Measurements from ENCODE around the gene ZMYM2.

Gene ZMYM2

DNA sequence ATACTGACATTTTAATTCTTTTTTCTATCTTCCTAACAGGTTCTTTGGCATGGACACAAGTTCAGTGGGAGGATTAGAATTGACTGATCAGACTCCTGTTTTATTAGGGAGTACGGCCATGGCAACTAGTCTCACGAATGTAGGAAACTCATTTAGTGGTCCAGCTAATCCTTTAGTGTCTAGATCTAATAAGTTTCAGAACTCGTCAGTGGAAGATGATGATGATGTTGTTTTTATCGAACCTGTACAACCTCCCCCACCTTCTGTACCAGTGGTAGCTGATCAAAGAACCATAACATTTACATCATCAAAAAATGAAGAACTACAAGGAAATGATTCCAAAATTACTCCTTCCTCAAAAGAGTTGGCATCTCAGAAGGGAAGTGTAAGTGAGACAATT, 34.5 kb downstream of the ZMYM2 start:
- Histone ChIP-seq H2AFZ (ENCODE audit: low read length) (no peak overlapping the region), H3F3A (ENCODE audit: insufficient read depth, low read length) (no peaks in the 10 kb centered on the region), H3K9me3 (ENCODE audit: low read length) (no peaks in the 10 kb centered on the region), H4K20me1 (ENCODE audit: insufficient read depth, low read length) (no peaks in the 10 kb centered on the region), H3K9ac (ENCODE audit: low read length) (no peak overlapping the region), H3K9me2 (ENCODE audit: low read depth, low read length) (no peaks in the 10 kb centered on the region), H3K27me3 (ENCODE audit: insufficient read depth, low read length) (no peaks in the 10 kb centered on the region), H3K79me2 (ENCODE audit: insufficient read depth, low read length) (peaks cover 36% of the 10 kb centered on the region), H3K4me2 (ENCODE audit: low read length) (no peak overlapping the region), H3K4me3 (ENCODE audit: low read depth, low read length, poor library complexity, severe bottlenecking) (no peak overlapping the region), H3K27ac (ENCODE audit: low read depth, low read length, poor library complexity, severe bottlenecking) (no peak overlapping the region), H3K4me1 (ENCODE audit: insufficient read depth, low read length, severe bottlenecking) (no peaks in the 10 kb centered on the region), H3K36me3 (ENCODE audit: insufficient read depth, low read length) (peaks cover 68% of the 10 kb centered on the region)
- no peak for TF ChIP-seq EZH2 (IDR thresholded peaks at IDR 0.05; ENCODE audit: borderline replicate concordance, low read length)
- no peak for TF ChIP-seq CTCF (IDR thresholded peaks at IDR 0.05; ENCODE audit: low read length)

GRCh38 chr13:19998960-19999359, 40.4 kb downstream of the ZMYM2 start:
- H3F3A ChIP-seq (ENCODE audit: insufficient read depth, low read length), result no peaks in the 10 kb centered on the region
- H3K27ac ChIP-seq (ENCODE audit: low read depth, low read length, poor library complexity, severe bottlenecking), result no peak overlapping the region
- H3K4me3 ChIP-seq (ENCODE audit: low read depth, low read length, poor library complexity, severe bottlenecking), result no peak overlapping the region
- H4K20me1 ChIP-seq (ENCODE audit: insufficient read depth, low read length), result no peaks in the 10 kb centered on the region
- H3K9me3 ChIP-seq (ENCODE audit: low read length), result no peaks in the 10 kb centered on the region
- H3K9ac ChIP-seq (ENCODE audit: low read length), result no peak overlapping the region
- H3K9me2 ChIP-seq (ENCODE audit: low read depth, low read length), result no peaks in the 10 kb centered on the region
- no peak overlapping the region for H3K4me2 ChIP-seq (ENCODE audit: low read length)
- no peak overlapping the region for H2AFZ ChIP-seq (ENCODE audit: low read length)
- no peaks in the 10 kb centered on the region for H3K4me1 ChIP-seq (ENCODE audit: insufficient read depth, low read length, severe bottlenecking)
- peaks cover 40% of the 10 kb centered on the region for H3K79me2 ChIP-seq (ENCODE audit: insufficient read depth, low read length)
- no peaks in the 10 kb centered on the region for H3K27me3 ChIP-seq (ENCODE audit: insufficient read depth, low read length)
- TF ChIP-seq CTCF (IDR thresholded peaks at IDR 0.05; ENCODE audit: low read length) (no peak), EZH2 (IDR thresholded peaks at IDR 0.05; ENCODE audit: borderline replicate concordance, low read length) (no peak)
- H3K36me3 ChIP-seq (ENCODE audit: insufficient read depth, low read length), result peaks cover 77% of the 10 kb centered on the region

DNA sequence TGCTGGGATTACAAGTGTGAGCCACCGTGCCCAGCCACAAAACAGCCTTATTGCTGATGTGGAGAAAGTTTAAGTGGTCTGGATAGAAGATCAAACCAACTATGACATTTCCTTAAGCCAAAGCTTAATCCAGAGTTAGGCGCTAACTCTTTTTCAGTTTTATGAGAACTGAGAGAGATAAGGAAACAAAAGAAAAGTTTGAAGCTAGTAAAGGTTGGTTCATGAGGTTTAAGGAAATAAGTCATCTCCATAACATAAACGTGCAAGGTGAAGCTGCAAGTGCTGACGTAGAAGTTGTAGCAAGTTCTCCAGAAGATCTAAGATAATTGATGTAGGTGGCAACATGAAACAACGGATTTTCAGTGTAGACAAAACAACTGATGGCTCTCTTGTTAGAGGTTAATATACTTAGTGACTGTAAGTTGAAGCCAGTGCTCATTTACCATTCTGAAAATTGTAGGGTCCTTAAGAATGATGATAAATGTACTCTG, 41.6 kb downstream of the ZMYM2 start:
- Histone ChIP-seq H3K27me3 (ENCODE audit: insufficient read depth, low read length) (no peaks in the 10 kb centered on the region), H2AFZ (ENCODE audit: low read length) (no peak overlapping the region), H3K36me3 (ENCODE audit: insufficient read depth, low read length) (peaks cover 77% of the 10 kb centered on the region), H3K4me3 (ENCODE audit: low read depth, low read length, poor library complexity, severe bottlenecking) (no peak overlapping the region), H4K20me1 (ENCODE audit: insufficient read depth, low read length) (no peaks in the 10 kb centered on the region), H3F3A (ENCODE audit: insufficient read depth, low read length) (no peaks in the 10 kb centered on the region), H3K4me2 (ENCODE audit: low read length) (no peak overlapping the region), H3K79me2 (ENCODE audit: insufficient read depth, low read length) (peaks cover 40% of the 10 kb centered on the region), H3K4me1 (ENCODE audit: insufficient read depth, low read length, severe bottlenecking) (no peaks in the 10 kb centered on the region), H3K9me2 (ENCODE audit: low read depth, low read length) (no peaks in the 10 kb centered on the region), H3K9me3 (ENCODE audit: low read length) (no peaks in the 10 kb centered on the region), H3K9ac (ENCODE audit: low read length) (no peak overlapping the region), H3K27ac (ENCODE audit: low read depth, low read length, poor library complexity, severe bottlenecking) (no peak overlapping the region)
- TF ChIP-seq EZH2 (IDR thresholded peaks at IDR 0.05; ENCODE audit: borderline replicate concordance, low read length) (no peak), CTCF (IDR thresholded peaks at IDR 0.05; ENCODE audit: low read length) (no peak)

Measured in OCI-LY1 (cell line).